ENCODE data around the gene TRAF7. TPM values are rescaled to one million over a fixed set of nuclear protein-coding genes. Genes with fewer than 3 reads are reported as not detected.

Gene TRAF7
- total RNA-seq, 2 experiments from 2014 or later = 19.9 to 24.0 TPM

DNA sequence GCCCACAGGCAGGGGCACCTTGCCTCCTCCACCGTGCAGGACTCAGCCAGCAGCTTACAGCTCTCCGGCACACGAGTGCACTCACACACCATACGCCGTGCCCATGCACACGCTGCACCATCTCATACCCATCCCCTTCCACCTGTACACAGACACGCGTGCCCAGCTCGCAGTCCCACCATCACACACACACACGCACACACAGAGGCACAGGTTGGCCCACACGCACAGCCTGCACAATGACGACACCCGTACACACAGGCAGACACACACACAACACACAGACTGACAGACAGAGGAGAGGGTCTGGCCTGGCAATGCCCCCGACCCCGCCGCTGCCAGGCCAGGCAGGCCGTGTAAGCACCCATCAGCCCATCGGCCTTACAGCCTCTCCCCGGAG is 28.8 kb downstream of the TRAF7 start:
- Histone ChIP-seq H3K36me3 (ENCODE audit: insufficient read depth, low read length) (no peaks in the 10 kb centered on the region), H3K27me3 (ENCODE audit: control insufficient read depth in 1 of 2, insufficient read depth in 2 of 2, low read length in 2 of 2) (no peaks in the 10 kb centered on the region), H3K4me3 (ENCODE audit: low read length) (no peak overlapping the region), H3K4me1 (ENCODE audit: insufficient read depth, low read length) (no peaks in the 10 kb centered on the region), H3K9me3 (ENCODE audit: control insufficient read depth in 1 of 2, insufficient read depth in 1 of 2, low read length in 2 of 2) (no peaks in the 10 kb centered on the region), H3K27ac (ENCODE audit: low read depth in 1 of 2, low read length in 2 of 2) (no peak overlapping the region)
- intact Hi-C loops (cut with DNase I, micrococcal nuclease) = no loop called here
- Mint-ChIP-seq H3K4me3 (no peak overlapping the region), H3K36me3 (ENCODE audit: low read depth) (no peaks in the 10 kb centered on the region), H3K4me1 (ENCODE audit: low read depth) (no peaks in the 10 kb centered on the region), H3K27me3 (no peaks in the 10 kb centered on the region), H3K27ac (no peak overlapping the region), H3K9me3 (no peaks in the 10 kb centered on the region)
- ATAC-seq (ENCODE audit: poor library complexity) (no peak), DNase-seq (no peak)
- POLR2A ChIA-PET = no interaction called here
- CTCF ChIA-PET = no interaction called here
- TF ChIP-seq, protein P1, sequence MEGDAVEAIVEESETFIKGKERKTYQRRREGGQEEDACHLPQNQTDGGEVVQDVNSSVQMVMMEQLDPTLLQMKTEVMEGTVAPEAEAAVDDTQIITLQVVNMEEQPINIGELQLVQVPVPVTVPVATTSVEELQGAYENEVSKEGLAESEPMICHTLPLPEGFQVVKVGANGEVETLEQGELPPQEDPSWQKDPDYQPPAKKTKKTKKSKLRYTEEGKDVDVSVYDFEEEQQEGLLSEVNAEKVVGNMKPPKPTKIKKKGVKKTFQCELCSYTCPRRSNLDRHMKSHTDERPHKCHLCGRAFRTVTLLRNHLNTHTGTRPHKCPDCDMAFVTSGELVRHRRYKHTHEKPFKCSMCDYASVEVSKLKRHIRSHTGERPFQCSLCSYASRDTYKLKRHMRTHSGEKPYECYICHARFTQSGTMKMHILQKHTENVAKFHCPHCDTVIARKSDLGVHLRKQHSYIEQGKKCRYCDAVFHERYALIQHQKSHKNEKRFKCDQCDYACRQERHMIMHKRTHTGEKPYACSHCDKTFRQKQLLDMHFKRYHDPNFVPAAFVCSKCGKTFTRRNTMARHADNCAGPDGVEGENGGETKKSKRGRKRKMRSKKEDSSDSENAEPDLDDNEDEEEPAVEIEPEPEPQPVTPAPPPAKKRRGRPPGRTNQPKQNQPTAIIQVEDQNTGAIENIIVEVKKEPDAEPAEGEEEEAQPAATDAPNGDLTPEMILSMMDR (IDR thresholded peaks at IDR 0.05) = no peak

DNA sequence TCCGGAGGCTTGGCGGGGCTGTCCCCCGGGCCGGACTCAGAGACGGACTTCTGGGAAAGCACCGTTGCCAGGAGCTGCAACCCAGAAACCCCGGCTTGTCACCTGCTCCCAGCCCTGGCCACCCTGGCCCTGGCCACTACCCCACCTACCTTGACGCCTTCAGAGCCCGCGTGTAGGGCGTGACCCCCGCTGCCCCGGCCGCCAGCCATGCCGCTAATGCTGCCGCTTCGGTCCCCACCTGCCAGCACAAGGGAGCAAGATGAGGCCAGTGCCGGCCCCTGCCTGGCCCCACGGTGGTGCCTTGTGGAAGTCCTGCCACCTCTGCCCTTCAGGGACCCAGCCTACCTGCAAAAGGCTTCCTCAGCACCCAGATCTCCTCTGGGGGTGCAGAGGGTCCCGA is 29.4 kb downstream of the TRAF7 start:
- ChIA-PET POLR2A (no interaction called here), CTCF (no interaction called here)
- no peak for ATAC-seq (ENCODE audit: poor library complexity)
- Histone ChIP-seq H3K27ac (ENCODE audit: low read depth in 1 of 2, low read length in 2 of 2) (no peak overlapping the region), H3K27me3 (ENCODE audit: control insufficient read depth in 1 of 2, insufficient read depth in 2 of 2, low read length in 2 of 2) (no peaks in the 10 kb centered on the region), H3K36me3 (ENCODE audit: insufficient read depth, low read length) (no peaks in the 10 kb centered on the region), H3K9me3 (ENCODE audit: control insufficient read depth in 1 of 2, insufficient read depth in 1 of 2, low read length in 2 of 2) (no peaks in the 10 kb centered on the region), H3K4me1 (ENCODE audit: insufficient read depth, low read length) (no peaks in the 10 kb centered on the region), H3K4me3 (ENCODE audit: low read length) (no peak overlapping the region)
- H3K27me3 Mint-ChIP-seq = no peaks in the 10 kb centered on the region
- no peaks in the 10 kb centered on the region for H3K36me3 Mint-ChIP-seq (ENCODE audit: low read depth)
- no peak for DNase-seq
- H3K4me1 Mint-ChIP-seq (ENCODE audit: low read depth) = no peaks in the 10 kb centered on the region
- intact Hi-C loops (cut with DNase I, micrococcal nuclease) = no loop called here
- no peak overlapping the region for H3K27ac Mint-ChIP-seq
- no peaks in the 10 kb centered on the region for H3K9me3 Mint-ChIP-seq
- H3K4me3 Mint-ChIP-seq = no peak overlapping the region
- TF ChIP-seq, protein P1 (IDR thresholded peaks at IDR 0.05) = no peak

DNA sequence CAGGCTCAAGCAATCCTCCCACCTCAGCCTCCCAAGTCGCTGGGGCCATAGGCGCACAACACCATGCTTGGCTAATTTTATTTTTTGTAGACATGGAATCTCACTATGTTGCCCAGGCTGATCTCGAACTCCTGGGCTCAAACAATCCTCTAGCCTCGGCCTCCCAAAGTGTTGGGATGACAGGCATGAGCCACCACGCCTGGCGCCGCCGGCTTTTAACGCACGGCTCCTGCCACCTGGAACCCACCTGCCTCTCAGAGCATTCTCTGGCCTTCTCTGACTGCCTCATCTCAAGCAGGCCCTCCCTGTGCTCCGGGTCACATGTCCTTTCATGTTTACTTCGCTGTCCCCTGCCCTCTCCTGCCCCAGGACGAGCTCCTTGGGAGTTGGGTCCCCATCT is 30.5 kb downstream of the TRAF7 start:
- no peak overlapping the region for H3K27ac ChIP-seq (ENCODE audit: low read depth in 1 of 2, low read length in 2 of 2)
- CTCF ChIA-PET = no interaction called here
- TF ChIP-seq, protein P1 (IDR thresholded peaks at IDR 0.05) = no peak
- Mint-ChIP-seq H3K27ac (no peak overlapping the region), H3K27me3 (no peaks in the 10 kb centered on the region), H3K4me1 (ENCODE audit: low read depth) (no peaks in the 10 kb centered on the region), H3K4me3 (no peak overlapping the region), H3K36me3 (ENCODE audit: low read depth) (no peaks in the 10 kb centered on the region), H3K9me3 (no peaks in the 10 kb centered on the region)
- no peaks in the 10 kb centered on the region for H3K4me1 ChIP-seq (ENCODE audit: insufficient read depth, low read length)
- POLR2A ChIA-PET = no interaction called here
- no peaks in the 10 kb centered on the region for H3K36me3 ChIP-seq (ENCODE audit: insufficient read depth, low read length)
- no peaks in the 10 kb centered on the region for H3K27me3 ChIP-seq (ENCODE audit: control insufficient read depth in 1 of 2, insufficient read depth in 2 of 2, low read length in 2 of 2)
- intact Hi-C loops (cut with DNase I, micrococcal nuclease) = no loop called here
- no peaks in the 10 kb centered on the region for H3K9me3 ChIP-seq (ENCODE audit: control insufficient read depth in 1 of 2, insufficient read depth in 1 of 2, low read length in 2 of 2)
- H3K4me3 ChIP-seq (ENCODE audit: low read length) = no peak overlapping the region
- ATAC-seq (ENCODE audit: poor library complexity) (no peak), DNase-seq (no peak)

Measured in CD4-positive, alpha-beta T cell (primary cell).